Caco-2 (cell line): ENCODE data around the gene CAMSAP1. TPM values are rescaled to one million over a fixed set of nuclear protein-coding genes. Genes with fewer than 3 reads are reported as not detected.
A peak's percentile ranks its signal among the peaks of the same experiment; 100 is the strongest.

Experiments used
- BruUV-seq: library from RNA; stranded (reverse); fragments of 400-500 nt; replicated peaks from 2 replicates; lab custom pipeline; 2021; lab: Mats Ljungman, UMichigan
- CTCF ChIA-PET: fragments of 300-600 bp; sonication (Branson Sonifier 250); formaldehyde crosslinking; loops from one replicate; lab custom pipeline; 2022; ENCODE audit warnings: antibody characterized with exemption; lab: Charles Lee
- POLR2A ChIA-PET: fragments of 300-600 bp; sonication (Branson Sonifier 250); formaldehyde crosslinking; loops from one replicate; lab custom pipeline; 2022; ENCODE audit warnings: antibody characterized with exemption; lab: Charles Lee
- DNase-seq, 2 experiments: peaks; one replicate each; pipeline versions ENCODE4 v3.0.0 to v3.0.0-alpha.2; 2020 to 2022
- H3K27me3 ChIP-seq: replicated peaks from 2 replicates; pipeline ENCODE4 v1.6.0; 2011; ENCODE audit warnings: low read length; ENCODE audit not compliant: control insufficient read depth, insufficient read depth
- H3K36me3 ChIP-seq: 2 replicates; pipeline ENCODE4 v1.5.1; 2011; ENCODE audit warnings: low read length; ENCODE audit not compliant: control insufficient read depth, insufficient read depth
- H3K4me1 ChIP-seq: fragments of 250-450 bp; sonication (Bioruptor Pico); 2 replicates; pipeline ENCODE4 v1.5.1; 2020; ENCODE audit warnings: mild to moderate bottlenecking
- H3K4me3 ChIP-seq: 2 replicates; pipeline ENCODE4 v1.5.1; 2011; ENCODE audit warnings: low read depth, mild to moderate bottlenecking, control low read depth, low read length
- H3K9me3 ChIP-seq: fragments of 250-450 bp; sonication (Bioruptor Pico); 2 replicates; pipeline ENCODE4 v1.5.1; 2020; ENCODE audit warnings: mild to moderate bottlenecking, moderate library complexity
- H3K27ac Mint-ChIP-seq: one replicate; pipeline ENCODE4 v1.8.0; 2022; ENCODE audit warnings: mixed read lengths; ENCODE audit not compliant: unreplicated experiment
- H3K27me3 Mint-ChIP-seq: one replicate; pipeline ENCODE4 v1.8.0; 2022; ENCODE audit warnings: mixed read lengths; ENCODE audit not compliant: insufficient read depth, unreplicated experiment
- H3K36me3 Mint-ChIP-seq: one replicate; pipeline ENCODE4 v1.8.0; 2022; ENCODE audit warnings: mild to moderate bottlenecking, mixed read lengths; ENCODE audit not compliant: insufficient read depth, unreplicated experiment
- H3K4me1 Mint-ChIP-seq: one replicate; pipeline ENCODE4 v1.8.0; 2022; ENCODE audit warnings: low read depth, mixed read lengths; ENCODE audit not compliant: unreplicated experiment
- H3K4me3 Mint-ChIP-seq: one replicate; pipeline ENCODE4 v1.8.0; 2022; ENCODE audit warnings: mild to moderate bottlenecking, moderate library complexity, mixed read lengths; ENCODE audit not compliant: unreplicated experiment
- H3K9me3 Mint-ChIP-seq: one replicate; pipeline ENCODE4 v1.8.0; 2022; ENCODE audit warnings: mixed read lengths; ENCODE audit not compliant: unreplicated experiment
- intact Hi-C: fragments of 100-400 bp; cut with micrococcal nuclease; formaldehyde crosslinking; loops from one replicate; pipeline ENCODE4 v1.10.0; 2022; ENCODE audit not compliant: unreplicated experiment
- total RNA-seq: library from RNA; stranded (reverse); gene quantifications from 2 replicates; pipeline ENCODE4 v1.2.3, GENCODE V29; 2022
- TF ChIP-seq, protein P1 (sequence below), 2 experiments: fragments of 200-600 bp in 1 of 2; IDR thresholded peaks; 1 replicate in 1 of 2; 2 replicates in 1 of 2; pipeline versions ENCODE4 v1.5.1 to v1.8.0; 2011 to 2022; ENCODE audit warnings: antibody characterized with exemption in 1 of 2, control low read depth in 1 of 2, inconsistent platforms in 1 of 2, low read depth in 1 of 2, low read length in 1 of 2, mild to moderate bottlenecking in 1 of 2, moderate library complexity in 1 of 2; ENCODE audit not compliant: insufficient read depth in 1 of 2, severe bottlenecking in 1 of 2, unreplicated experiment in 1 of 2

Gene CAMSAP1
- total RNA-seq, 1 experiment from 2014 or later: 31.3 TPM

DNA sequence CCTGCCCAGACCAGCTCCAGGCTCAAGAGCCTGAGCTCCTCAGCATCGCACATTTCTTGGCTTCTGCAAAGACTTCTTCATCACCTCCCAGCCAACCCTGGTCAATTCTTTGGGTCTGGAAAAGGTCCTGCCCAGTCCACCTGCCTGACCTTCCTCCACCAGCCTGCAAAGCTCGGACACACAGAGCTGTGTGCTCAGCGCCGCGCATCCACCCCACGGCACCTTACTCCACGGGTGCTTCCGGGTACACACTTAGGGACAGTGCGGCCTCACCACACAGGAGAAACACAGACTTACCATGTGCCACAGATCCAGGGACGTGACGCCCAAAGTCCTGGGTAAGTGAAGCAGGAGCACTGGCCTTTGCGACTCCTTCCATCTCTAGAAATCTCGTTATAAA is 108.1 kb downstream of the CAMSAP1 start:
- no peaks in the 10 kb centered on the region for H3K9me3 Mint-ChIP-seq
- peaks cover 7% of the 10 kb centered on the region for H3K36me3 Mint-ChIP-seq
- no TSS peak for BruUV-seq
- Histone ChIP-seq H3K4me3 (no peak overlapping the region), H3K36me3 (no peaks in the 10 kb centered on the region), H3K27me3 (no peaks in the 10 kb centered on the region), H3K9me3 (no peaks in the 10 kb centered on the region), H3K4me1 (no peaks in the 10 kb centered on the region; the same call in 1 of the 2 replicates)
- H3K27me3 Mint-ChIP-seq: no peaks in the 10 kb centered on the region
- H3K4me3 Mint-ChIP-seq: no peak overlapping the region
- ChIA-PET POLR2A (no interaction called here), CTCF (no interaction called here)
- no peak overlapping the region for H3K27ac Mint-ChIP-seq
- no peaks in the 10 kb centered on the region for H3K4me1 Mint-ChIP-seq
- intact Hi-C loops: no loop called here
- no peak for DNase-seq
- TF ChIP-seq, protein P1, sequence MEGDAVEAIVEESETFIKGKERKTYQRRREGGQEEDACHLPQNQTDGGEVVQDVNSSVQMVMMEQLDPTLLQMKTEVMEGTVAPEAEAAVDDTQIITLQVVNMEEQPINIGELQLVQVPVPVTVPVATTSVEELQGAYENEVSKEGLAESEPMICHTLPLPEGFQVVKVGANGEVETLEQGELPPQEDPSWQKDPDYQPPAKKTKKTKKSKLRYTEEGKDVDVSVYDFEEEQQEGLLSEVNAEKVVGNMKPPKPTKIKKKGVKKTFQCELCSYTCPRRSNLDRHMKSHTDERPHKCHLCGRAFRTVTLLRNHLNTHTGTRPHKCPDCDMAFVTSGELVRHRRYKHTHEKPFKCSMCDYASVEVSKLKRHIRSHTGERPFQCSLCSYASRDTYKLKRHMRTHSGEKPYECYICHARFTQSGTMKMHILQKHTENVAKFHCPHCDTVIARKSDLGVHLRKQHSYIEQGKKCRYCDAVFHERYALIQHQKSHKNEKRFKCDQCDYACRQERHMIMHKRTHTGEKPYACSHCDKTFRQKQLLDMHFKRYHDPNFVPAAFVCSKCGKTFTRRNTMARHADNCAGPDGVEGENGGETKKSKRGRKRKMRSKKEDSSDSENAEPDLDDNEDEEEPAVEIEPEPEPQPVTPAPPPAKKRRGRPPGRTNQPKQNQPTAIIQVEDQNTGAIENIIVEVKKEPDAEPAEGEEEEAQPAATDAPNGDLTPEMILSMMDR (IDR thresholded peaks at IDR 0.05; ENCODE audit: insufficient read depth in 1 of 2, low read depth in 1 of 2, low read length in 1 of 2, severe bottlenecking in 1 of 2, unreplicated experiment in 1 of 2): no peak

DNA sequence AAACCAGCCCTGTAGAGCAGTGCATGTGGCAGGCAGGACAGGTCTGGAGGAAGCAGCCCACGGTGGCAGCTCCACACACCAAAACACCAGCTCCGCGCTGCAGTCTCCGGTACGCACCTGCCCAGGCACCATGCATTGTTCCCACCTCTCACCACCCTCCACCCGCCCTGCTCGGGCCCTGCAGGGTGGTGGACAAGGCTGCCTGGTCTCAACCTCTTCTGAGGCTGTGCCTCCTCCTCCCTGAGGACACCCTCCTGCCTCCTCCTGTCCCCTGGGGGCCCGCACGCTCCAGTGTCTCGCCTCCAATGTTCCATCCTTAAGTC is 109.1 kb downstream of the CAMSAP1 start:
- peaks cover 7% of the 10 kb centered on the region for H3K36me3 Mint-ChIP-seq
- BruUV-seq: no TSS peak
- H3K4me3 Mint-ChIP-seq: no peak overlapping the region
- no peaks in the 10 kb centered on the region for H3K9me3 Mint-ChIP-seq
- TF ChIP-seq, protein P1 (IDR thresholded peaks at IDR 0.05; ENCODE audit: insufficient read depth in 1 of 2, low read depth in 1 of 2, low read length in 1 of 2, severe bottlenecking in 1 of 2, unreplicated experiment in 1 of 2): no peak
- H3K27me3 Mint-ChIP-seq: no peaks in the 10 kb centered on the region
- Histone ChIP-seq H3K27me3 (no peaks in the 10 kb centered on the region), H3K9me3 (no peaks in the 10 kb centered on the region), H3K4me1 (no peaks in the 10 kb centered on the region; the same call in 1 of the 2 replicates), H3K36me3 (no peaks in the 10 kb centered on the region), H3K4me3 (no peak overlapping the region)
- intact Hi-C loops: no loop called here
- ChIA-PET POLR2A (no interaction called here), CTCF (no interaction called here)
- H3K27ac Mint-ChIP-seq: no peak overlapping the region
- no peak for DNase-seq
- H3K4me1 Mint-ChIP-seq: no peaks in the 10 kb centered on the region

GRCh38 chr9:135797507-135798262 is 109.7 kb downstream of the CAMSAP1 start:
- DNase-seq: peak; percentile 56 to 57
- H3K27me3 ChIP-seq: no peaks in the 10 kb centered on the region
- Mint-ChIP-seq H3K27me3 (no peaks in the 10 kb centered on the region), H3K4me3 (no peak overlapping the region), H3K27ac (no peak overlapping the region), H3K4me1 (no peaks in the 10 kb centered on the region), H3K36me3 (peaks cover 7% of the 10 kb centered on the region), H3K9me3 (no peaks in the 10 kb centered on the region)
- no peaks in the 10 kb centered on the region; the same call in 1 of the 2 replicates for H3K4me1 ChIP-seq
- intact Hi-C loops: no loop called here
- H3K9me3 ChIP-seq: no peaks in the 10 kb centered on the region
- CTCF ChIA-PET: no interaction called here
- no peaks in the 10 kb centered on the region for H3K36me3 ChIP-seq
- TF ChIP-seq, protein P1 (IDR thresholded peaks at IDR 0.05; ENCODE audit: insufficient read depth in 1 of 2, low read depth in 1 of 2, low read length in 1 of 2, severe bottlenecking in 1 of 2, unreplicated experiment in 1 of 2): peak; percentile 68 to 73
- H3K4me3 ChIP-seq: no peak overlapping the region
- POLR2A ChIA-PET: no interaction called here
- BruUV-seq: no TSS peak
